H1 (cell line): ENCODE results near the gene KIAA0513.

Experiments
- EP300 ChIP-seq, 2 experiments: IDR thresholded peaks; 1 replicate in 1 of 2; 2 replicates in 1 of 2; pipeline ENCODE4 v1.6.1; 2011 to 2012; ENCODE audit warnings: low read depth in 2 of 2, low read length in 2 of 2, mild to moderate bottlenecking in 2 of 2, borderline replicate concordance in 1 of 2, inconsistent platforms in 1 of 2, moderate library complexity in 1 of 2
- JUND ChIP-seq: IDR thresholded peaks from 2 replicates; pipeline ENCODE4 v1.6.1; 2011; ENCODE audit warnings: mild to moderate bottlenecking, improper control_type of control experiment, low read length
- POLR2AphosphoS5 ChIP-seq: IDR thresholded peaks from 2 replicates; pipeline ENCODE4 v1.6.1; 2011; ENCODE audit warnings: low read depth, low read length
- TF ChIP-seq, protein P1 (sequence below), 3 experiments: IDR thresholded peaks; 1 replicate in 2 of 3; 2 replicates in 1 of 3; pipeline versions ENCODE4 v1.5.1 to v1.6.1; 2011; ENCODE audit warnings: low read length in 3 of 3, mild to moderate bottlenecking in 3 of 3, inconsistent platforms in 2 of 3, low read depth in 1 of 3, moderate library complexity in 1 of 3; ENCODE audit not compliant: insufficient read depth in 1 of 3; ENCODE audit errors: control extremely low read depth in 1 of 3

DNA sequence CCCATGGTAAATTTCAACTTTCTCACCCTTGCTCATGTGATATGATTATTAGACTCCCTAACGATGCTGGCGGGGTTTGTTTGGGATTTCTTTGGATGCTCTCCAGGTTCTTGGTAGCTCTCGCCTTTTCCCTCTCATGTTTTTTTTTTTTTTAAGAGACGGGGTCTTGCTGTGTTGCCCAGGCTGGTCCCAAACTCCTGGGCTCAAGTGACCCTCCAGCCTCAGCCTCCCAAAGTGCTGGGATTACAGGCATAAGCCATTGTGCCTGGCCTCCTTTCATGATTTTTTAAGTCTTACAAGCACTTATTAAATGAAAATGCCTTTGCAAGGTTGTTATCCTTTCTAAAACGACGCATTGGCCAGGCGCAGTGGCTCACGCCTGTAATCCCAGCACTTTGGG, 24.1 kb downstream of the KIAA0513 start:
- TF ChIP-seq JUND (no peak), EP300 (IDR thresholded peaks at IDR 0.05; ENCODE audit: borderline replicate concordance in 1 of 2, low read depth in 2 of 2, low read length in 2 of 2) (no peak), POLR2AphosphoS5 (no peak)
- TF ChIP-seq, protein P1, sequence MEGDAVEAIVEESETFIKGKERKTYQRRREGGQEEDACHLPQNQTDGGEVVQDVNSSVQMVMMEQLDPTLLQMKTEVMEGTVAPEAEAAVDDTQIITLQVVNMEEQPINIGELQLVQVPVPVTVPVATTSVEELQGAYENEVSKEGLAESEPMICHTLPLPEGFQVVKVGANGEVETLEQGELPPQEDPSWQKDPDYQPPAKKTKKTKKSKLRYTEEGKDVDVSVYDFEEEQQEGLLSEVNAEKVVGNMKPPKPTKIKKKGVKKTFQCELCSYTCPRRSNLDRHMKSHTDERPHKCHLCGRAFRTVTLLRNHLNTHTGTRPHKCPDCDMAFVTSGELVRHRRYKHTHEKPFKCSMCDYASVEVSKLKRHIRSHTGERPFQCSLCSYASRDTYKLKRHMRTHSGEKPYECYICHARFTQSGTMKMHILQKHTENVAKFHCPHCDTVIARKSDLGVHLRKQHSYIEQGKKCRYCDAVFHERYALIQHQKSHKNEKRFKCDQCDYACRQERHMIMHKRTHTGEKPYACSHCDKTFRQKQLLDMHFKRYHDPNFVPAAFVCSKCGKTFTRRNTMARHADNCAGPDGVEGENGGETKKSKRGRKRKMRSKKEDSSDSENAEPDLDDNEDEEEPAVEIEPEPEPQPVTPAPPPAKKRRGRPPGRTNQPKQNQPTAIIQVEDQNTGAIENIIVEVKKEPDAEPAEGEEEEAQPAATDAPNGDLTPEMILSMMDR (IDR thresholded peaks at IDR 0.05; ENCODE audit: control extremely low read depth in 1 of 3, insufficient read depth in 1 of 3, low read depth in 1 of 3, low read length in 3 of 3), result no peak
